K562 (cell line): ENCODE results near the gene REEP2. TPM values are rescaled to one million over a fixed set of nuclear protein-coding genes. Genes with fewer than 3 reads are reported as not detected.

Experiments used
- ARID3B ChIP-seq: fragments of 250-450 bp; sonication (Bioruptor Pico); IDR thresholded peaks from 2 replicates; pipeline ENCODE4 v1.4.0; 2020; ENCODE audit warnings: borderline replicate concordance
- ATF6 ChIP-seq: sonication (generic); formaldehyde crosslinking; IDR thresholded peaks from 2 replicates; pipeline ENCODE4 v1.4.0; 2020; ENCODE audit warnings: mild to moderate bottlenecking, missing genetic modification reagents
- CAMTA2 ChIP-seq: fragments of 250-450 bp; sonication (Bioruptor Pico); conservative IDR thresholded peaks from 2 replicates; pipeline ENCODE4 v1.5.1; 2022
- CBFA2T3 ChIP-seq: fragments of 450-650 bp; IDR thresholded peaks from 2 replicates; pipeline ENCODE4 v1.6.1; 2017
- DNMT1 ChIP-seq: fragments of 450-650 bp; IDR thresholded peaks from 2 replicates; pipeline ENCODE4 v1.6.1; 2016; ENCODE audit warnings: antibody characterized with exemption, mild to moderate bottlenecking
- FIP1L1 ChIP-seq: fragments of 200-400 bp; formaldehyde crosslinking; IDR thresholded peaks from 2 replicates; pipeline ENCODE4 v1.6.1; 2018; ENCODE audit warnings: mild to moderate bottlenecking, low read depth, low read length; ENCODE audit not compliant: poor library complexity, severe bottlenecking
- FUS ChIP-seq: fragments of 200-400 bp; formaldehyde crosslinking; optimal IDR thresholded peaks from 2 replicates; pipeline ENCODE3; 2017; ENCODE audit warnings: low read depth, low read length
- KLF13 ChIP-seq: fragments of 450-650 bp; IDR thresholded peaks from 2 replicates; pipeline ENCODE4 v1.6.1; 2016; ENCODE audit warnings: missing genetic modification characterization, low read depth, mild to moderate bottlenecking, missing compliant biosample characterization, moderate library complexity, borderline replicate concordance
- LCOR ChIP-seq: sonication (generic); formaldehyde crosslinking; IDR thresholded peaks from 2 replicates; pipeline ENCODE4 v1.8.0; 2022; ENCODE audit warnings: mild to moderate bottlenecking, missing genetic modification reagents
- MECOM ChIP-seq: fragments of 250-450 bp; sonication (Bioruptor Pico); IDR thresholded peaks from 2 replicates; pipeline ENCODE4 v1.8.0; 2022; ENCODE audit warnings: inconsistent platforms
- PCBP1 ChIP-seq: fragments of 200-400 bp; formaldehyde crosslinking; IDR thresholded peaks from 2 replicates; pipeline ENCODE4 v1.6.1; 2018; ENCODE audit warnings: mild to moderate bottlenecking, low read depth, low read length; ENCODE audit not compliant: poor library complexity, severe bottlenecking
- POLR2H ChIP-seq: IDR thresholded peaks from 2 replicates; pipeline ENCODE4 v1.6.1; 2016; ENCODE audit warnings: missing genetic modification characterization, low read depth, mild to moderate bottlenecking, control low read depth, missing compliant biosample characterization, moderate library complexity
- SIX5 ChIP-seq, 2 experiments: IDR thresholded peaks; 2 replicates each; pipeline ENCODE4 v1.6.1; 2011; ENCODE audit warnings: low read length in 2 of 2, borderline replicate concordance in 1 of 2, low read depth in 1 of 2, mild to moderate bottlenecking in 1 of 2, moderate library complexity in 1 of 2; ENCODE audit not compliant: insufficient read depth in 1 of 2
- SMARCB1 ChIP-seq: IDR thresholded peaks from 2 replicates; pipeline ENCODE4 v1.6.1; 2011; ENCODE audit warnings: improper control_type of control experiment, low read depth; ENCODE audit not compliant: insufficient read length
- SRSF9 ChIP-seq: fragments of 200-400 bp; formaldehyde crosslinking; IDR thresholded peaks from 2 replicates; pipeline ENCODE4 v1.6.1; 2017; ENCODE audit warnings: low read depth, low read length, borderline replicate concordance
- TFE3 ChIP-seq: fragments of 450-650 bp; formaldehyde crosslinking; IDR thresholded peaks from 2 replicates; pipeline ENCODE4 v1.4.0; 2020; ENCODE audit warnings: mild to moderate bottlenecking, mixed read lengths
- YBX1 ChIP-seq: fragments of 450-650 bp; IDR thresholded peaks from 2 replicates; pipeline ENCODE4 v1.7.1; 2016; ENCODE audit warnings: mild to moderate bottlenecking
- ZNF143 ChIP-seq: sonication (generic); formaldehyde crosslinking; IDR thresholded peaks from 2 replicates; pipeline ENCODE4 v1.9.0; 2022; ENCODE audit warnings: mild to moderate bottlenecking, missing genetic modification reagents
- ZNF175 ChIP-seq: fragments of 200-800 bp; sonication (Bioruptor generic); IDR thresholded peaks from 2 replicates; pipeline ENCODE4 v1.6.1; 2016; ENCODE audit warnings: low read depth, mild to moderate bottlenecking, missing genetic modification characterization, missing compliant biosample characterization
- ZNF584 ChIP-seq: fragments of 200-800 bp; sonication (Bioruptor generic); IDR thresholded peaks from 2 replicates; pipeline ENCODE4 v1.6.1; 2016; ENCODE audit warnings: low read depth, mild to moderate bottlenecking, missing genetic modification characterization, missing compliant biosample characterization
- polyA plus RNA-seq, 8 experiments: library from polyadenylated mRNA; depleted of rRNA in 4 of 8; stranded (reverse) in 5 of 8; unstranded in 3 of 8; fragments of >200 nt; fragmentation: Nextera tagmentation in 2 of 8; fragmentation: Illumina TruSeq in 1 of 8; extraction: Ambion mirVana in 2 of 8; extraction: Trizol in 1 of 8; gene quantifications; 2 replicates each; pipeline versions ENCODE4 v1.2.1 to v1.2.3, GENCODE V29; 2011 to 2014; ENCODE audit warnings: inconsistent platforms in 1 of 8, missing spikeins in 1 of 8
- total RNA-seq, 7 experiments: library from RNA; depleted of rRNA in 6 of 7; stranded (reverse); fragments of >200 nt in 6 of 7; fragmentation: Illumina TruSeq in 2 of 7; extraction: Trizol in 2 of 7; gene quantifications; 2 replicates each; pipeline versions ENCODE4 v1.2.1 to v1.2.3, GENCODE V29; 2011 to 2021; ENCODE audit warnings: low replicate concordance in 1 of 7
- TF ChIP-seq, protein P1 (sequence below): fragments of 450-650 bp; IDR thresholded peaks from one replicate; pipeline ENCODE4 v1.6.1; 2018; ENCODE audit warnings: mild to moderate bottlenecking, moderate library complexity; ENCODE audit not compliant: partially characterized antibody

REEP2 gene
- total and polyA plus RNA-seq, 9 of the 15 experiments (the other 6 are each of a cell fraction or from before 2014, with no cell fraction given) = 0.03 to 1.1 (median 0.12) TPM; not detected in 1

DNA sequence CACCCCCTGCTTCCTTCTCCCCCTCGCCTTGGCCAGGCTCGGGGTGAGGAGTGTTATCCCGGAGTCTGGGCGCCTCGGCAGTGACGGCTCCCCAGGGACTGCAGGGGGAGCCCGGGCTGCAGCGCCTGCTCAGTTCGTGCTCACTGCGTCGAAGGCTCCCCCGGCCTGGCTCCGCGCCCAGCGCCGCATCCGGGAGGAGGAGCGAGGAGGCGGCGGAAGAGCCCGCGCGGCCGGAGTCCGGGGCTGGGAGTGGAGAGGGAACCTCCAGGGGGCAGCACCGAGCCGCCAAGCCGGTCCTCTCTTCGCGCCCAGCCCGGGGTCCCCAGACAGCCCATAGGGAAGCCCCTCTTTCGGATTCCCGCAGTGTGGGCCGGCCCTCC lies 25.1 kb downstream of the REEP2 start (continued):
- TF ChIP-seq ATF6 (CRISPR knock-in tag) = no peak
- TF ChIP-seq, protein P1, sequence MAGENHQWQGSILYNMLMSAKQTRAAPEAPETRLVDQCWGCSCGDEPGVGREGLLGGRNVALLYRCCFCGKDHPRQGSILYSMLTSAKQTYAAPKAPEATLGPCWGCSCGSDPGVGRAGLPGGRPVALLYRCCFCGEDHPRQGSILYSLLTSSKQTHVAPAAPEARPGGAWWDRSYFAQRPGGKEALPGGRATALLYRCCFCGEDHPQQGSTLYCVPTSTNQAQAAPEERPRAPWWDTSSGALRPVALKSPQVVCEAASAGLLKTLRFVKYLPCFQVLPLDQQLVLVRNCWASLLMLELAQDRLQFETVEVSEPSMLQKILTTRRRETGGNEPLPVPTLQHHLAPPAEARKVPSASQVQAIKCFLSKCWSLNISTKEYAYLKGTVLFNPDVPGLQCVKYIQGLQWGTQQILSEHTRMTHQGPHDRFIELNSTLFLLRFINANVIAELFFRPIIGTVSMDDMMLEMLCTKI = no peak
- no peak for TF ChIP-seq SIX5 (IDR thresholded peaks at IDR 0.05; ENCODE audit: borderline replicate concordance in 1 of 2, insufficient read depth in 1 of 2, low read depth in 1 of 2, low read length in 2 of 2)
- TF ChIP-seq SMARCB1 = no peak
- no peak for TF ChIP-seq CBFA2T3
- peak; percentile 18; the same call in 1 of the 2 replicates for TF ChIP-seq ZNF175 (CRISPR knock-in tag)
- no peak for TF ChIP-seq DNMT1
- no peak for TF ChIP-seq SRSF9
- TF ChIP-seq PCBP1 = peak; percentile 91
- TF ChIP-seq ZNF143 (CRISPR knock-in tag) = no peak
- TF ChIP-seq KLF13 = no peak
- peak; percentile 84 for TF ChIP-seq LCOR
- no peak for TF ChIP-seq MECOM (CRISPR knock-in tag)
- peak; percentile 69 for TF ChIP-seq POLR2H (tag)
- TF ChIP-seq ARID3B (CRISPR knock-in tag) = no peak
- TF ChIP-seq FUS = peak; percentile 78
- no peak for TF ChIP-seq CAMTA2 (CRISPR knock-in tag)
- no peak for TF ChIP-seq YBX1
- TF ChIP-seq ZNF584 (CRISPR knock-in tag) = 0 out of 2 replicates have a peak, but pooled peaks have one; percentile 63
- no peak for TF ChIP-seq TFE3 (CRISPR knock-in tag)
- TF ChIP-seq FIP1L1 = peak; percentile 95
